ENCODE measurements around the gene SMARCA2.

- no peak for TF ChIP-seq POLR2AphosphoS5 (IDR thresholded peaks at IDR 0.05)
- TF ChIP-seq TAF1 (IDR thresholded peaks at IDR 0.05; ENCODE audit: low read depth), result no peak
- TF ChIP-seq, protein P1, sequence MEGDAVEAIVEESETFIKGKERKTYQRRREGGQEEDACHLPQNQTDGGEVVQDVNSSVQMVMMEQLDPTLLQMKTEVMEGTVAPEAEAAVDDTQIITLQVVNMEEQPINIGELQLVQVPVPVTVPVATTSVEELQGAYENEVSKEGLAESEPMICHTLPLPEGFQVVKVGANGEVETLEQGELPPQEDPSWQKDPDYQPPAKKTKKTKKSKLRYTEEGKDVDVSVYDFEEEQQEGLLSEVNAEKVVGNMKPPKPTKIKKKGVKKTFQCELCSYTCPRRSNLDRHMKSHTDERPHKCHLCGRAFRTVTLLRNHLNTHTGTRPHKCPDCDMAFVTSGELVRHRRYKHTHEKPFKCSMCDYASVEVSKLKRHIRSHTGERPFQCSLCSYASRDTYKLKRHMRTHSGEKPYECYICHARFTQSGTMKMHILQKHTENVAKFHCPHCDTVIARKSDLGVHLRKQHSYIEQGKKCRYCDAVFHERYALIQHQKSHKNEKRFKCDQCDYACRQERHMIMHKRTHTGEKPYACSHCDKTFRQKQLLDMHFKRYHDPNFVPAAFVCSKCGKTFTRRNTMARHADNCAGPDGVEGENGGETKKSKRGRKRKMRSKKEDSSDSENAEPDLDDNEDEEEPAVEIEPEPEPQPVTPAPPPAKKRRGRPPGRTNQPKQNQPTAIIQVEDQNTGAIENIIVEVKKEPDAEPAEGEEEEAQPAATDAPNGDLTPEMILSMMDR (IDR thresholded peaks at IDR 0.05; ENCODE audit: poor library complexity, severe bottlenecking), result no peak
- TF ChIP-seq RAD21 (conservative IDR thresholded peaks at IDR 0.05), result no peak
- TF ChIP-seq EZH2 (IDR thresholded peaks at IDR 0.05; ENCODE audit: borderline replicate concordance, insufficient read depth, low read length, poor library complexity, severe bottlenecking), result no peak
- no peak for TF ChIP-seq EP300 (conservative IDR thresholded peaks at IDR 0.05; ENCODE audit: poor library complexity, severe bottlenecking)
- TF ChIP-seq, protein P2, sequence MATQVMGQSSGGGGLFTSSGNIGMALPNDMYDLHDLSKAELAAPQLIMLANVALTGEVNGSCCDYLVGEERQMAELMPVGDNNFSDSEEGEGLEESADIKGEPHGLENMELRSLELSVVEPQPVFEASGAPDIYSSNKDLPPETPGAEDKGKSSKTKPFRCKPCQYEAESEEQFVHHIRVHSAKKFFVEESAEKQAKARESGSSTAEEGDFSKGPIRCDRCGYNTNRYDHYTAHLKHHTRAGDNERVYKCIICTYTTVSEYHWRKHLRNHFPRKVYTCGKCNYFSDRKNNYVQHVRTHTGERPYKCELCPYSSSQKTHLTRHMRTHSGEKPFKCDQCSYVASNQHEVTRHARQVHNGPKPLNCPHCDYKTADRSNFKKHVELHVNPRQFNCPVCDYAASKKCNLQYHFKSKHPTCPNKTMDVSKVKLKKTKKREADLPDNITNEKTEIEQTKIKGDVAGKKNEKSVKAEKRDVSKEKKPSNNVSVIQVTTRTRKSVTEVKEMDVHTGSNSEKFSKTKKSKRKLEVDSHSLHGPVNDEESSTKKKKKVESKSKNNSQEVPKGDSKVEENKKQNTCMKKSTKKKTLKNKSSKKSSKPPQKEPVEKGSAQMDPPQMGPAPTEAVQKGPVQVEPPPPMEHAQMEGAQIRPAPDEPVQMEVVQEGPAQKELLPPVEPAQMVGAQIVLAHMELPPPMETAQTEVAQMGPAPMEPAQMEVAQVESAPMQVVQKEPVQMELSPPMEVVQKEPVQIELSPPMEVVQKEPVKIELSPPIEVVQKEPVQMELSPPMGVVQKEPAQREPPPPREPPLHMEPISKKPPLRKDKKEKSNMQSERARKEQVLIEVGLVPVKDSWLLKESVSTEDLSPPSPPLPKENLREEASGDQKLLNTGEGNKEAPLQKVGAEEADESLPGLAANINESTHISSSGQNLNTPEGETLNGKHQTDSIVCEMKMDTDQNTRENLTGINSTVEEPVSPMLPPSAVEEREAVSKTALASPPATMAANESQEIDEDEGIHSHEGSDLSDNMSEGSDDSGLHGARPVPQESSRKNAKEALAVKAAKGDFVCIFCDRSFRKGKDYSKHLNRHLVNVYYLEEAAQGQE (IDR thresholded peaks at IDR 0.05; ENCODE audit: borderline replicate concordance), result no peak
- no peak for TF ChIP-seq SMC3 (conservative IDR thresholded peaks at IDR 0.05; ENCODE audit: poor library complexity)
- TF ChIP-seq MXI1 (conservative IDR thresholded peaks at IDR 0.05; ENCODE audit: poor library complexity, severe bottlenecking), result no peak
Measured at GRCh38 chr9:2086116-2086515, 71.0 kb downstream of the SMARCA2 start.
